HG03469 (cell line): ENCODE measurements around the gene PRSS50.

Experiments used
- ATAC-seq: cut with Tn5 transposase; IDR thresholded peaks from one replicate; pipeline ENCODE4 v1.9.1; 2021; ENCODE audit warnings: mild to moderate bottlenecking, moderate library complexity, moderate number of reproducible peaks; ENCODE audit not compliant: unreplicated experiment

PRSS50 gene

GRCh38 chr3:46725621-46726314 lies 8.1 kb upstream of the PRSS50 start:
- ATAC-seq, result no peak

DNA sequence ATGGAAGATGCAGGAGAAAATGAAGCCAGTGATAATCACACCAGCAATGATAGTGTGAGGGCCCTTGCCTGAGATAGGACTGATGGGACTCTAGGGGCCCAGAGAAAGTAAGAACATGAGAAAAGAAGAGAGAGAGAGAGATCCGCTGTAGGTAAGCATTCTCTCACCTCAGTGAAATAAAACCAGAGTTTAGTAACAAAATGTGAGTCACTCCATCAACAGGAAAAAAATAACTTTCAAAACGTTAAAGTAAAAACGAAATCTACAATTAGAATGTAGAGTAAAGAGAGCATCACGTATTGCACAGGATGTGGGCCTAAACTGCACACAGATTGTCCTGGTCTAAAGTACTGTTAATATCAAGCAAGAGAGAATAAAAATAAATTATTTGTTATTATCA lies 6.8 kb upstream of the PRSS50 start:
- ATAC-seq, result no peak

- no peak for ATAC-seq
Measured at GRCh38 chr3:46722443-46722842, 4.8 kb upstream of the PRSS50 start.

DNA sequence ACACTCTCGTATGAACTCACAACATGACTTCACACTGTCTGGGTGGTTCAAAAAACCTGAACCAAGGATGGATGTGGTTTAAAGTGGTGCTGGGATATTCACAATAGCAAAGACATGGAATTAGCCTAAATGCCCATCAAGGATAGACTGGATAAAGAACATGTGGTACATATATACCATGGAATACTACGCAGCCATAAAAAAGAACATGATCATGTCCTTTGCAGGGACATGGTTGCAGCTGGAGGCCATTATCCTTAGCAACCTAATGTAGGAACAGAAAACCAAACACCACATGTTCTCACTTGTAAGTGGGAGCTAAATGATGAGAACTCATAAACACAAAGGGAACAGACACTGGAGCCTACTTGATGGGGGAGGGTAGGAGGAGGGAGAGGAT lies 3.3 kb upstream of the PRSS50 start:
- ATAC-seq, result no peak

DNA sequence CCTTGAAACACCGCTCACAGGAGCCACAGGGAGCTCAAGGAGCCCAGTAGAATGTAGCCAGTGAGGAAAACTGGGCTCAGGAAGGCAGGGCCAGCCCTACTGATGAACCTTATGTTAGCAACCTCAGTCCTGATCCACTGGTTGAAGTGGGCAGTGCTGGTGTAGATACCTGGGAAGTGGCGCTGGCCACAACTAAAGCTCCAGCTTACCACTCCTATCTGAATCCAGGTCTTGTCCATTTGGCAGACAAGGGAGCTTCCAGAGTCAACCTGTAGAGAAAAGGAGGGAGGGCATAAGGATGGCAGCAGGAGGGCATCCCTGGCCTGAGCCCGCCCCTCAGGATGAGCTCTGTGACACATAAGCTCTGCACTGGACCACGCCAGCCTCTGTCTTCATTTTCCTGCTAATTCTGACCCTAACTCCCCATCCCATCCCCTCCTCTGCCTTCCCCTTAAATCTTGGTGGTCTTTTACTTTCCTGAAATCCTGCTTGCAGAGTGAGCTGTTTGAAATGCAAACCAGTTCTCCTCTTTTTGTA lies 2.1 kb upstream of the PRSS50 start:
- ATAC-seq, result no peak

DNA sequence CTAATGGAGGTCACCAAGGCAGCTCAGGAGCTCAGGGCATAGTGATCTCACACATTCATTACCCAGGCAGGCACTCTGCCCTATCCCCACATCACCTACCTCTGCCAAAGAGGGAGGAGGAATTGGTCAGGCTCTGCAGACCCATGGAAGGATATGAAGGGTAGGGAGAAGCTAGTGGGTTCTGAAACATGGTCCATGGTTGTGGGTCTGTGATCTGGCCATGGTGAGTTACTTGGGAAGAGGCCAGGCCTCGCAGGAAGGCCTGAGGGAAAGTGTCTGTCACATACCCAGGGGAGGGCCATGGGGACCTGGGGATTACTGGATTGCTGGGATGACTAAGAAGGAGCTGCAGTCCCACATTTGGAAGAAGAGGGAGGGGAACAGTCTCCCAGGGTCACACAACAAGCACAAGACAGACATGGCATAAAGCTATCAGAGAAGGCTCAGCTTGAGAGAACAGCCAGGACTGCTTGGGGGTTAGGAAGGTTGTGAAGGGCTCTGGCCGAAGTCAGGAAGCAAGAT lies 1.4 kb upstream of the PRSS50 start:
- ATAC-seq, result no peak

- no peak for ATAC-seq
Measured at GRCh38 chr3:46716461-46717441, 918 bp downstream of the PRSS50 start.

DNA sequence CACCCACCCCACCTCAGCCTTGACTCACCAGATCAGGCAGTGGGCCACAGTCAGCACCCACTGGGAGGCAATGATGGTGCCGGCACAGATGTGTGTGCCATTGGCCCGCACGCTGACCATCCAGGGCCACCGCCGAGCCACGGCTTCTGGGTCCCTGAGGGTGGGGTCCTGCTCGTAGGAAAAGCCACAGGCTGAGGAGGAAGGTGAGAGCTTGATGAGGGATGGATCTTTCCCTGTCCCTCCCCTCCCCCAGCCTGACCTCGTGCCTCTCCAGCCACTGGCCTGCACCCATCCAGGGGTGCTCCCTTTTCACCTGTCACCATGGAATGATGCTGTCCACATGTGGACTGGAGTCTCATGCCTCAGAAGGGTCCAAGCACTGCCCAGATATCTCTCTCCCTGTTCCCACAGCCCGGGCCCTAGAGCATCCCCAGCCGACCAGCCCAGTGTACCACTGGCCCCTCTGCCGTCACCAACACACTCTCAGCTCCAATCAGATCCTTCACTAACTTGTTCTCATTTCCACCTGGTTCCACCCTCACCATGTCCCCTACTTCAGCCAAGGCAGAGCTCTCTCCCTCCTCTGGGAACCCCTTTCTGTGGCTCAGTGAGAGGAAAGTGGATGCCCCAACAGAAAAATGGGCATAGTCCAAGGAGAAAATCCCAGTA lies 2.0 kb downstream of the PRSS50 start:
- no peak for ATAC-seq

DNA sequence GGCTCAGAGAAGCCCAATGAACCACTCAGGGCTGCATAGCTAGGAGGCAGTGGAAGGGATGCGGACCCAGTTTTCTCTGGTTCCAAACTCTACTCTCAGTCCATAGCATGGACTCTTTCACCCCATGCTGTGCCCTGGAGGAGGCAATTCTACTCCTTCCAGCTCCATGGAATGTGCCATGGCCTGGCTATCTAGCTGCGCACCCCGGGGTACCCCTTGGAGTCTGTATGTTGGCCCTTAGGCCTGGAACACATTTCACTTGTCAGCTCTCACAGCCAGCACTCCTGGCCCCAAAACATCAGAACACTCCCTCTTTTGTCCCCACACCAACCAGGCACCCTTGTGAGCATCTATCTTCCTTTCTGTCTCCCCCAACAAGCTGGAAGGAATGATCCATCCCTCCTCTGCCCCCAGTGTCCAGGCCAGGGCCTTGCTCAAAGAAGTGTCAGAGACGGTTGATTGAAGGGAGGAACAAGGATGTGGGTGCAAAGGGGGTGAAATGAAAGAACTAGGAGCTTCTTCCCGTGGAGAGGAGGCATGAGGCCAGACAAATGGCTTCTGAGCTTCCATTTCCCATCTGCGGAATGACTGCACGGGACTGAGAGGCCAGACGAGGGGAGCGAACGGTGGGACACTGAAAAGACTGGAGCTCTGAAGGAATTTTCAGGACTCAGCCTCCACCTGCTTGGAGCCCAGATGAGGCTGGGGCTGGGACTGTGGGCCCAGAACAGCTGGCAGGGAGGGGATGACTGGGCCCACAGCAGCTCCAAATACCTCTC lies 2.8 kb downstream of the PRSS50 start:
- ATAC-seq, result no peak

GRCh38 chr3:46713898-46714552 lies 3.6 kb downstream of the PRSS50 start:
- peak; percentile 54 for ATAC-seq

- no peak for ATAC-seq
Measured at GRCh38 chr3:46713050-46713897, 4.4 kb downstream of the PRSS50 start.

DNA sequence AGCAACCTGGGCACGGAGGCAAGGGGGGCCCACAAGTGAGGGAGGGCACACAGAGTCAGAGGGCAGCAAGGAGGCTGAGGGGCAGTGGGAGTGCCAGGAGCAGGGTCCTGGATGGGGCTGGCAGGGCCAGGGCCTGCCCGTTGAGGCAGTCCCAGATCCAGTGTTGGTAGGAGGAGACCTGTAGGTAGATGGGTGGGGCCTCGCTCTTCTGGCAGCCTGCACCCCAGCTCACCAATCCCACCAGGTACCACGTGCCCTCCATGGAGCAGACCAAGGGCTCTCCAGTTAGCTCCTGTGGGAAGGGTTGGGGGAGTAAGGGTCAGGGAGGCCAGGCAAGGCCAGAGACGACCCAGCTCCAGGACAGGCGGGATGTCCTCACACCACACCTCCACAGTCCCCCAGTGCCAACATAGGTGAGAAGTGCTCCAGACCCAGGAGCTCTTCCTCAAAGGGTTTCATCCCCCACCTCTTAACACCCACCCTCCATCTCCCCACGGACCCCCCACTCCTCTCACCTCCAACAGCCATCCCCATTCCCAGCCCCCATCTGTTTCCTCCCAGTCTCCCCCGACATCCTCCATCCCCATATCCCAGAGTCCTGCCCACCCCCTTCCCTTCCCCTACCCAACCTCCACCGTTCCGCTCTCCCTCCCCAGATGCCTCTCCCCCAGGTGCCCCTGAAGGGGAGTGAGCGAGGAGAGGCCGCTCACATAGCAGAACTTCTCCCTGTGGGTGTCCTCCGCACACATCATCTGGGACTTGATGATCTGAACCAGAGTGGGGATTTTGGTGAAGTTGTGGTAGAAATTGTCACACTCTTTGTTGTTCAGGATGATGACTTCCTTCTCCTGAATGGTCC lies 5.2 kb downstream of the PRSS50 start:
- ATAC-seq, result no peak

DNA sequence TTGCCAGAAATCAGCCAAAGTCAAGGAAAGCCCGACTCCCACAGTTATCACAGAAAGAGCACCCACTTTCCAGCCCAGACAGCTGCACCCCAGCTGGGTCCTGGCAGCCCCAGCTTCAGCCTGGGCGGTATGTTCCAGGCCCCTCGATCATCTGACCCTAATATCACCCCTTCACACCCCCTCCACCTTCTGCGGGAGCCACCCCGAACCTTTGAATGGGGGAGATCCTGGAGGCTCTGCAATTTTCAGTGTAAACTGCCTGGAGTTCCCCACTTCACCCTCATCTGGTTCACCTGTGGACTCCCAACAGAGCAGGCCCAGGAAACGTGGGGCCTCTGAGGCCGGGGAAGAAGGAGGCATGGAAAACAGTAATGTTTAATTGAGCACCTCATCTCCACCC lies 5.9 kb downstream of the PRSS50 start:
- no peak for ATAC-seq

- ATAC-seq, result no peak
Measured at GRCh38 chr3:46711305-46711704, 6.4 kb downstream of the PRSS50 start.

DNA sequence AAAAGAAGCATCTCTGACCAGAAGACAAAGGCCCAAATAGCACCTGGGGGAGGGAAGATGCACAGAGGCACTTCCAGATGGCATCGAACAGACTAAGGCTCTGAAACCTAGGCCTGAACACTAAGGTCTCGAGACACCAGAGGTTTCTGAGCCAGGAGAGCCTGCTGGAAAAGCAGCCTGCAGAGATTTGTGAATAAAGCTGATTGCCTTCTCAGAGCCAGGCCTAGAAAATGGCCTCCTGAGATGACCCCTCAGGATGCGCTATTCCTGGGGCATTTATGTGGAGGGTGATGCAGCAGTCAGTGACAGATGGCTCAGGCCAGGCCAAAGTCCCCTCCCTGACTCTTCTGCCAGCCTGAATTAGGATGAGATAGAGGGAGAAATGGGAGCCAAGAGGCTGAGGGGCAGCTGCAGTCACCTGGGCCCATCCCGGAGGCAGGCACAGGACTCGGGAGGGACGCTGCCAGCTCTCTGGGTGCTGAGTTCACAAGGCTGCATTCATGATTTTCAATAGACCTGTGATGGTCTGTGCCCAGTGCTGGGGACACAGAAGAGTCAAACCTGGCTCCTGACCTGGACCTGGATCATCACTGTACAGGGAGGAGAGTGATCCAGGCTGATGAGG lies 6.9 kb downstream of the PRSS50 start:
- no peak for ATAC-seq

GRCh38 chr3:46710229-46710628 lies 7.4 kb downstream of the PRSS50 start:
- no peak for ATAC-seq

- no peak for ATAC-seq
Measured at GRCh38 chr3:46709721-46710120, 7.9 kb downstream of the PRSS50 start.
